HepG2 (cell line): Measurements from ENCODE around the gene APBB2. TPM values are rescaled to one million over a fixed set of nuclear protein-coding genes. Genes with fewer than 3 reads are reported as not detected.

ENCODE experiments used
- ATAC-seq: fragments of 200-7000 bp; cut with Tn5 transposase; 3 replicates; pipeline ENCODE4 v1.9.1; 2020; ENCODE audit warnings: mild to moderate bottlenecking, moderate library complexity
- BruUV-seq: library from RNA; stranded (reverse); fragments of 400-500 nt; replicated peaks from 2 replicates; lab custom pipeline; 2021; lab: Mats Ljungman, UMichigan
- CTCF ChIA-PET: fragments of 300-600 bp; formaldehyde crosslinking; extraction: SDS; loops from one replicate; lab custom pipeline; 2021; ENCODE audit warnings: low total read pairs, inconsistent platforms, low intra/inter-chr PET ratio; lab: Yijun Ruan, JAX
- POLR2A ChIA-PET: fragments of 350-600 bp; sonication (Branson Sonifier 250); formaldehyde crosslinking; loops from one replicate; lab custom pipeline; 2020; ENCODE audit warnings: antibody characterized with exemption, inconsistent platforms; lab: Yijun Ruan, JAX
- DNase-seq: peaks from one replicate; pipeline ENCODE4 v3.0.0-alpha.2; 2015; ENCODE audit warnings: low spot score
- FAIRE-seq: peaks from 3 replicates; lab custom pipeline; 2011; peaks lifted over from hg19 to GRCh38; lab: Jason Lieb, UNC
- H2AFZ ChIP-seq: one replicate; pipeline ENCODE4 v1.6.1; 2011; ENCODE audit warnings: low read length, inconsistent platforms
- H3K27ac ChIP-seq: fragments of 300-600 bp; 3 replicates; pipeline ENCODE4 v1.8.0; 2011; ENCODE audit warnings: mixed run types, mild to moderate bottlenecking, mixed read lengths, low read length, inconsistent platforms; ENCODE audit not compliant: insufficient read depth; ENCODE audit errors: extremely low read length
- H3K27me3 ChIP-seq, 2 experiments: fragments of 200-600 bp in 1 of 2; 2 replicates in 1 of 2; 3 replicates in 1 of 2; pipeline versions ENCODE4 v1.6.0 to v1.8.0; 2011; ENCODE audit warnings: low read length in 2 of 2, mild to moderate bottlenecking in 2 of 2, moderate library complexity in 2 of 2, inconsistent platforms in 1 of 2; ENCODE audit not compliant: insufficient read depth in 2 of 2, control insufficient read depth in 1 of 2
- H3K36me3 ChIP-seq, 2 experiments: fragments of 200-600 bp in 1 of 2; replicated peaks in 1 of 2; 2 replicates in 1 of 2; 3 replicates in 1 of 2; pipeline versions ENCODE4 v1.5.1 to v1.8.0; 2011; ENCODE audit warnings: low read length in 2 of 2, inconsistent platforms in 1 of 2; ENCODE audit not compliant: insufficient read depth in 2 of 2, control insufficient read depth in 1 of 2
- H3K4me1 ChIP-seq: 2 replicates; pipeline ENCODE4 v1.5.1; 2012; ENCODE audit warnings: low read length, inconsistent platforms; ENCODE audit not compliant: insufficient read depth
- H3K4me2 ChIP-seq: 2 replicates; pipeline ENCODE4 v1.6.0; 2011; ENCODE audit warnings: low read depth, low read length, inconsistent platforms
- H3K4me3 ChIP-seq, 3 experiments: fragments of 200-600 bp in 1 of 3; sonication (generic), shearing (Covaris generic) in 1 of 3; replicated peaks in 1 of 3; 2 replicates each; pipeline ENCODE4 v1.5.1; 2011 to 2016; ENCODE audit warnings: low read length in 3 of 3, inconsistent platforms in 2 of 3, low read depth in 2 of 3, mild to moderate bottlenecking in 2 of 3, control low read depth in 1 of 3, mixed read lengths in 1 of 3; ENCODE audit not compliant: insufficient read depth in 1 of 3
- H3K79me2 ChIP-seq: one replicate; pipeline ENCODE4 v1.6.1; 2011; ENCODE audit warnings: low read length, inconsistent platforms; ENCODE audit not compliant: insufficient read depth
- H3K9ac ChIP-seq: 2 replicates; pipeline ENCODE4 v1.6.0; 2011; ENCODE audit warnings: mild to moderate bottlenecking, low read depth, low read length, inconsistent platforms; ENCODE audit not compliant: insufficient read depth
- H3K9me3 ChIP-seq: 2 replicates; pipeline ENCODE4 v1.5.1; 2012; ENCODE audit warnings: mild to moderate bottlenecking, low read length
- H4K20me1 ChIP-seq: 2 replicates; pipeline ENCODE4 v1.6.0; 2011; ENCODE audit warnings: inconsistent platforms, mild to moderate bottlenecking, low read length, moderate library complexity; ENCODE audit not compliant: insufficient read depth
- ATF7-NPFF ChIP-seq: sonication (generic); formaldehyde crosslinking; IDR thresholded peaks from 2 replicates; pipeline ENCODE4 v1.8.1; 2023; ENCODE audit warnings: mild to moderate bottlenecking, low read depth, missing genetic modification reagents, moderate library complexity
- MAFG ChIP-seq: sonication (generic); formaldehyde crosslinking; IDR thresholded peaks from 2 replicates; pipeline ENCODE4 v1.5.1; 2020; ENCODE audit warnings: mild to moderate bottlenecking, missing genetic modification reagents
- MTF2 ChIP-seq: sonication (generic); formaldehyde crosslinking; IDR thresholded peaks from 2 replicates; pipeline ENCODE4 v1.5.0; 2020; ENCODE audit warnings: missing genetic modification reagents, borderline replicate concordance
- MXI1 ChIP-seq: IDR thresholded peaks from 3 replicates; pipeline ENCODE4 v1.6.1; 2012; ENCODE audit warnings: low read depth, low read length, inconsistent platforms, borderline replicate concordance
- NRL ChIP-seq: sonication (generic); formaldehyde crosslinking; IDR thresholded peaks from 2 replicates; pipeline ENCODE4 v1.5.0; 2020; ENCODE audit warnings: missing genetic modification reagents, mild to moderate bottlenecking, moderate library complexity, borderline replicate concordance
- SRF ChIP-seq: IDR thresholded peaks from 2 replicates; pipeline ENCODE4 v1.6.1; 2011; ENCODE audit warnings: mild to moderate bottlenecking, low read depth, low read length, moderate library complexity
- ZC3H4 ChIP-seq: sonication (generic); formaldehyde crosslinking; IDR thresholded peaks from 2 replicates; pipeline ENCODE4 v1.4.0; 2020; ENCODE audit warnings: missing genetic modification reagents, borderline replicate concordance
- ZNF562 ChIP-seq: sonication (generic); formaldehyde crosslinking; IDR thresholded peaks from 2 replicates; pipeline ENCODE4 v1.8.0; 2022; ENCODE audit warnings: missing genetic modification reagents, borderline replicate concordance
- ZNF703 ChIP-seq: sonication (generic); formaldehyde crosslinking; IDR thresholded peaks from 2 replicates; pipeline ENCODE4 v1.5.1; 2020; ENCODE audit warnings: missing genetic modification reagents, mild to moderate bottlenecking, moderate library complexity, borderline replicate concordance
- WGBS: methylation state at CpG from one replicate; pipeline ENCODE4 v1.1.6; 2017; ENCODE audit warnings: low lambda C conversion rate; 5-methylcytosine and 5-hydroxymethylcytosine counted together
- in situ Hi-C: cut with HindIII; loops from 2 replicates; pipeline ENCODE4 v1.10.0; 2017; ENCODE audit warnings: low pct_unique_long_range_greater_than_20kb; ENCODE audit not compliant: extremely low pct_ligation_motif_present
- intact Hi-C: fragments of 100-400 bp; cut with micrococcal nuclease; formaldehyde crosslinking; loops from one replicate; pipeline ENCODE4 v1.10.0; 2022; ENCODE audit not compliant: unreplicated experiment
- polyA plus RNA-seq, 8 experiments: library from polyadenylated mRNA; depleted of rRNA in 3 of 8; stranded (reverse) in 7 of 8; unstranded in 1 of 8; fragments of >200 nt; fragmentation: Illumina TruSeq in 4 of 8; extraction: Trizol in 4 of 8; gene quantifications; 2 replicates each; pipeline versions ENCODE4 v1.2.1 to v1.2.3, GENCODE V29; 2011 to 2016; ENCODE audit warnings: low read depth in 4 of 8, missing spikeins in 1 of 8, mixed read lengths in 1 of 8; ENCODE audit not compliant: insufficient read depth in 1 of 8
- total RNA-seq, 5 experiments: library from RNA; depleted of rRNA; stranded (reverse); fragments of >200 nt; fragmentation: Illumina TruSeq; extraction: Trizol; gene quantifications; 2 replicates each; pipeline ENCODE4 v1.2.3, GENCODE V29; 2016; ENCODE audit warnings: low read depth in 1 of 5
- TF ChIP-seq, protein P1 (sequence below): sonication (generic); formaldehyde crosslinking; IDR thresholded peaks from 2 replicates; pipeline ENCODE4 v1.8.0; 2022; ENCODE audit warnings: mild to moderate bottlenecking, missing genetic modification reagents, borderline replicate concordance

Gene APBB2
- total and polyA plus RNA-seq, 2 of the 13 experiments (the other 11 are each of a cell fraction or from before 2014, with no cell fraction given) = 11.7 to 17.0 TPM

DNA sequence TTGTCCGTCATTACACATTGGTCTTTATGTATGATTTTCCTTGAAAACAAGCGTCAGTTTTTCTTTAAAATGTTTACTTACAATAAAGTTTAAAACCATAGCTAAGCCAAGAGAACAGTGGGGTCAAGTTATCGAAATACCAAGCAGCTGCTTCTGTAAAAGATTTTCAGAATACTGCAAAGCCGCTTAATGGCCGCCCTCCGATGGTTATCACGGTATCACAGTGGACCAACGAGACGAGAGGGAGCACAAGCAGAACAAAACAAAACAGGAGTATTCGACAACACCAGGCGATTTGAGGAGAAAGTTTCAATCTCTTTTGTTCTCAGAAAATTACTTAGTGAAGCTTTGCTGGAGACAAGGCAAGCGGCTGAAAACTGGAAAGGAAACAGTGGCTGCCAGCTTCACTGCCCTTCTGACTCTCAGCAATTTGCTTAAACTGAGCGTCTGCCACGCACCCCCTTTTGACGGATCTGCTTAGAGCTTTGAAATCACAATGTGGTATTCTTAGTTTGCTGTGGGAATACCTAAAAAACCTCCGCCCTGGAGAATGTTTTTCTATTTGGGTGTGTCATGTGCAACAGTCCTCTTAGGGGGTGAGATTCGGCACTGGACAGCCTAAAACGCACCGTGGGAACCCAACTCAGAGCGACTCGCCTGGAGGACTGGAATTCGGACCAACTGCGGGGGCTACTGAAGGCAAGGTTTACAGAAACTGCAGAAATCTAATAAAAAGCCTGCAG, 264.8 kb downstream of the APBB2 start:
- Histone ChIP-seq H3K9me3 (no peaks in the 10 kb centered on the region), H3K4me2 (no peak overlapping the region), H3K27ac (no peak overlapping the region), H3K9ac (no peak overlapping the region), H2AFZ (no peak overlapping the region), H3K4me1 (no peaks in the 10 kb centered on the region), H3K27me3 (no peaks in the 10 kb centered on the region), H3K79me2 (no peaks in the 10 kb centered on the region), H3K4me3 (no peak overlapping the region), H3K36me3 (peaks cover 0 to 8% of the 10 kb centered on the region in 2 experiments; a peak in 1 of 5 replicates), H4K20me1 (no peaks in the 10 kb centered on the region)
- TF ChIP-seq MAFG (CRISPR knock-in tag) = no peak
- TF ChIP-seq MTF2 (CRISPR knock-in tag) = no peak
- TF ChIP-seq, protein P1, sequence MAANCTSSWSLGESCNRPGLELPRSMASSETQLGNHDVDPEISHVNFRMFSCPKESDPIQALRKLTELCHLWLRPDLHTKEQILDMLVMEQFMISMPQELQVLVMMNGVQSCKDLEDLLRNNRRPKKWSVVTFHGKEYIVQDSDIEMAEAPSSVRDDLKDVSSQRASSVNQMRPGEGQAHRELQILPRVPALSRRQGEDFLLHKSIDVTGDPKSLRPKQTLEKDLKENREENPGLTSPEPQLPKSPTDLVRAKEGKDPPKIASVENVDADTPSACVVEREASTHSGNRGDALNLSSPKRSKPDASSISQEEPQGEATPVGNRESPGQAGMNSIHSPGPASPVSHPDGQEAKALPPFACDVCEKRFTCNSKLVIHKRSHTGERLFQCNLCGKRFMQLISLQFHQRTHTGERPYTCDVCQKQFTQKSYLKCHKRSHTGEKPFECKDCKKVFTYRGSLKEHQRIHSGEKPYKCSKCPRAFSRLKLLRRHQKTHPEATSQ (CRISPR knock-in tag) = no peak
- TF ChIP-seq ZC3H4 (CRISPR knock-in tag) = no peak
- no peak for TF ChIP-seq ZNF562
- TF ChIP-seq MXI1 = no peak
- TF ChIP-seq SRF = no peak
- TF ChIP-seq ATF7-NPFF (CRISPR knock-in tag) = no peak
- no peak for TF ChIP-seq NRL (CRISPR knock-in tag)
- TF ChIP-seq ZNF703 (CRISPR knock-in tag) = no peak
- ChIA-PET CTCF (no interaction called here), POLR2A (no interaction called here)
- intact Hi-C loops (no loop called here), in situ Hi-C loops (no loop called here)
- ATAC-seq (no peak), FAIRE-seq (no peak), DNase-seq (no peak)
- BruUV-seq = no TSS peak
- WGBS = 95% methylated on average over 23 of the region's 23 CpGs
